ENCODE data around the gene LRRC8B. TPM values are rescaled to one million over a fixed set of nuclear protein-coding genes. Genes with fewer than 3 reads are reported as not detected.

LRRC8B gene
- total and polyA plus RNA-seq, 2 of the 13 experiments (the other 11 are each of a cell fraction or from before 2014, with no cell fraction given) = 4.9 to 7.6 TPM

GRCh38 chr1:89525169-89525855, 683 bp downstream of the LRRC8B start (continued):
- TF ChIP-seq MZF1 (CRISPR knock-in tag; IDR thresholded peaks at IDR 0.05; ENCODE audit: borderline replicate concordance) = no peak
- 0 out of 2 replicates have a peak, but pooled peaks have one; percentile 29 for TF ChIP-seq HDAC1 (CRISPR knock-in tag; IDR thresholded peaks at IDR 0.05)
- TF ChIP-seq ZNF224 (CRISPR knock-in tag; IDR thresholded peaks at IDR 0.05) = no peak
- no peak for TF ChIP-seq ZBTB39 (CRISPR knock-in tag; IDR thresholded peaks at IDR 0.05)
- 0 out of 2 replicates have a peak, but pooled peaks have one; percentile 52 for TF ChIP-seq ZNF225 (CRISPR knock-in tag; IDR thresholded peaks at IDR 0.05)
- TF ChIP-seq ZNF281 (CRISPR knock-in tag; IDR thresholded peaks at IDR 0.05; ENCODE audit: borderline replicate concordance) = no peak
- no peak for TF ChIP-seq ZNF230 (CRISPR knock-in tag; IDR thresholded peaks at IDR 0.05)
- TF ChIP-seq SNAPC4 (CRISPR knock-in tag; IDR thresholded peaks at IDR 0.05) = no peak
- TF ChIP-seq ZNF292 (CRISPR knock-in tag; IDR thresholded peaks at IDR 0.05; ENCODE audit: borderline replicate concordance, low read depth) = peak; percentile 71
- no peak for TF ChIP-seq SOX6 (IDR thresholded peaks at IDR 0.05)
- TF ChIP-seq SOX6 (CRISPR knock-in tag; IDR thresholded peaks at IDR 0.05) = peak; percentile 5; the same call in 1 of the 2 replicates
- TF ChIP-seq HIVEP1 (CRISPR knock-in tag; IDR thresholded peaks at IDR 0.05) = 0 out of 2 replicates have a peak, but pooled peaks have one; percentile 16
- TF ChIP-seq HMGXB4 (CRISPR knock-in tag; IDR thresholded peaks at IDR 0.05; ENCODE audit: borderline replicate concordance in 1 of 2, low read depth in 1 of 2) = peak in 1 of 2 experiments; percentile 49; a peak in 1 of 4 replicates
- no peak for TF ChIP-seq NR2C2 (CRISPR knock-in tag; IDR thresholded peaks at IDR 0.05; ENCODE audit: borderline replicate concordance)
- TF ChIP-seq SNAPC2 (CRISPR knock-in tag; IDR thresholded peaks at IDR 0.05) = no peak
- TF ChIP-seq ZNF30 (CRISPR knock-in tag; IDR thresholded peaks at IDR 0.05) = no peak
